Measurements from ENCODE around the gene LEMD2.

GRCh38 chr6:33830635-33831240, 41.8 kb upstream of the LEMD2 start:
- TF ChIP-seq, protein P1, sequence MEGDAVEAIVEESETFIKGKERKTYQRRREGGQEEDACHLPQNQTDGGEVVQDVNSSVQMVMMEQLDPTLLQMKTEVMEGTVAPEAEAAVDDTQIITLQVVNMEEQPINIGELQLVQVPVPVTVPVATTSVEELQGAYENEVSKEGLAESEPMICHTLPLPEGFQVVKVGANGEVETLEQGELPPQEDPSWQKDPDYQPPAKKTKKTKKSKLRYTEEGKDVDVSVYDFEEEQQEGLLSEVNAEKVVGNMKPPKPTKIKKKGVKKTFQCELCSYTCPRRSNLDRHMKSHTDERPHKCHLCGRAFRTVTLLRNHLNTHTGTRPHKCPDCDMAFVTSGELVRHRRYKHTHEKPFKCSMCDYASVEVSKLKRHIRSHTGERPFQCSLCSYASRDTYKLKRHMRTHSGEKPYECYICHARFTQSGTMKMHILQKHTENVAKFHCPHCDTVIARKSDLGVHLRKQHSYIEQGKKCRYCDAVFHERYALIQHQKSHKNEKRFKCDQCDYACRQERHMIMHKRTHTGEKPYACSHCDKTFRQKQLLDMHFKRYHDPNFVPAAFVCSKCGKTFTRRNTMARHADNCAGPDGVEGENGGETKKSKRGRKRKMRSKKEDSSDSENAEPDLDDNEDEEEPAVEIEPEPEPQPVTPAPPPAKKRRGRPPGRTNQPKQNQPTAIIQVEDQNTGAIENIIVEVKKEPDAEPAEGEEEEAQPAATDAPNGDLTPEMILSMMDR (IDR thresholded peaks at IDR 0.05 in 2 of 3, conservative IDR thresholded peaks at IDR 0.05 in 1 of 3; ENCODE audit: borderline replicate concordance in 1 of 3, insufficient read depth in 1 of 3, low read depth in 2 of 3, low read length in 2 of 3) = no peak
- TF ChIP-seq POLR2AphosphoS5 (IDR thresholded peaks at IDR 0.05; ENCODE audit: low read depth, low read length) = no peak
- TF ChIP-seq POLR2A (IDR thresholded peaks at IDR 0.05; ENCODE audit: borderline replicate concordance, extremely low read depth, insufficient read depth, insufficient read length) = no peak
- no peak for TF ChIP-seq YY1 (IDR thresholded peaks at IDR 0.05; ENCODE audit: extremely low read depth, insufficient replicate concordance, low read depth, low read length)
- no peak for TF ChIP-seq SIN3A (IDR thresholded peaks at IDR 0.05; ENCODE audit: low read depth)
- TF ChIP-seq EZH2 (IDR thresholded peaks at IDR 0.05) = no peak
- no peak for TF ChIP-seq RAD21 (IDR thresholded peaks at IDR 0.05; ENCODE audit: low read depth)
- TF ChIP-seq, protein P2, sequence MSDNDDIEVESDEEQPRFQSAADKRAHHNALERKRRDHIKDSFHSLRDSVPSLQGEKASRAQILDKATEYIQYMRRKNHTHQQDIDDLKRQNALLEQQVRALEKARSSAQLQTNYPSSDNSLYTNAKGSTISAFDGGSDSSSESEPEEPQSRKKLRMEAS (IDR thresholded peaks at IDR 0.05) = no peak
- no peak for TF ChIP-seq REST (IDR thresholded peaks at IDR 0.05; ENCODE audit: low read depth)
- no peak for TF ChIP-seq FOSL1 (IDR thresholded peaks at IDR 0.05; ENCODE audit: low read depth)
- TF ChIP-seq CEBPB (IDR thresholded peaks at IDR 0.05; ENCODE audit: low read depth) = no peak
- no peak for TF ChIP-seq CBX3 (IDR thresholded peaks at IDR 0.05; ENCODE audit: low read depth)
